ENCODE results near the gene AFF3. TPM values are rescaled to one million over a fixed set of nuclear protein-coding genes. Genes with fewer than 3 reads are reported as not detected.

The AFF3 gene
- total RNA-seq, 1 experiment from 2014 or later, result 0.05 TPM

DNA sequence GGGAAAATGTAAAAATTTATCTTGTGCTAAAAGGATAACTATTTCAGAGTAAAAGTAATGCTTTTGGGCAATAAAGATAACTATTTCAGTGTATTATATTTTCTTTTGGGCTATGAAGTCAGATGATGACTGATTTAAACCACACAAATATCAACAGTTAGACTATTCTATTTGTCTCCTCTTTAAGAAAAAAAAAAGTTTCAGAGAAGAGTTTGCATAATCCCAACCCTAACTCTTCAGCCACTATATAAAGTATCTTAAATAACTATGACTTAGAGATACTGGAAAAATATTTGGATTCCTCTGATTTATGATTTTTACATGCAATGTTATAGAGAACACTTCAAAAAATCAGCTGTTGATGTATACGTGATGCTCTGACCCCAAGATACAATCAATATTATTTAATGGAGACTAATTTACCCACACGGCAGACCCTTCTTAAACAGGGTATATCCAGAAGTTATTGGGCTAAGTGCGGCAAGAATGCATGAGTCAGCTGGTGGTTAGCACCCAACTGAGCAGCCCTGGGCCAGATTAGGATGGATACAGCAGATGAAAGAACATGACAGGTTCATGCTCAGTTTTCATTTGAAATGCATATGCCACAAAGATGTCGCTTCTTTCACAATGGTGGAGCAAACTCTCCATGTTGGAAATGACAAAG, 279.0 kb downstream of the AFF3 start:
- TF ChIP-seq, protein P1, sequence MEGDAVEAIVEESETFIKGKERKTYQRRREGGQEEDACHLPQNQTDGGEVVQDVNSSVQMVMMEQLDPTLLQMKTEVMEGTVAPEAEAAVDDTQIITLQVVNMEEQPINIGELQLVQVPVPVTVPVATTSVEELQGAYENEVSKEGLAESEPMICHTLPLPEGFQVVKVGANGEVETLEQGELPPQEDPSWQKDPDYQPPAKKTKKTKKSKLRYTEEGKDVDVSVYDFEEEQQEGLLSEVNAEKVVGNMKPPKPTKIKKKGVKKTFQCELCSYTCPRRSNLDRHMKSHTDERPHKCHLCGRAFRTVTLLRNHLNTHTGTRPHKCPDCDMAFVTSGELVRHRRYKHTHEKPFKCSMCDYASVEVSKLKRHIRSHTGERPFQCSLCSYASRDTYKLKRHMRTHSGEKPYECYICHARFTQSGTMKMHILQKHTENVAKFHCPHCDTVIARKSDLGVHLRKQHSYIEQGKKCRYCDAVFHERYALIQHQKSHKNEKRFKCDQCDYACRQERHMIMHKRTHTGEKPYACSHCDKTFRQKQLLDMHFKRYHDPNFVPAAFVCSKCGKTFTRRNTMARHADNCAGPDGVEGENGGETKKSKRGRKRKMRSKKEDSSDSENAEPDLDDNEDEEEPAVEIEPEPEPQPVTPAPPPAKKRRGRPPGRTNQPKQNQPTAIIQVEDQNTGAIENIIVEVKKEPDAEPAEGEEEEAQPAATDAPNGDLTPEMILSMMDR (IDR thresholded peaks at IDR 0.05; ENCODE audit: insufficient read depth in 1 of 2, low read depth in 1 of 2, low read length in 1 of 2, severe bottlenecking in 1 of 2, unreplicated experiment in 1 of 2), result no peak
- CTCF ChIA-PET, result no interaction called here
- intact Hi-C loops (cut with micrococcal nuclease; ENCODE audit: unreplicated experiment), result no loop called here
- H3K4me1 ChIP-seq, result no peaks in the 10 kb centered on the region
- no peaks in the 10 kb centered on the region for H3K27me3 ChIP-seq (replicated peaks; ENCODE audit: control insufficient read depth, insufficient read depth, low read length)
- Mint-ChIP-seq H3K4me3 (ENCODE audit: unreplicated experiment) (no peak overlapping the region), H3K27ac (ENCODE audit: unreplicated experiment) (no peak overlapping the region), H3K36me3 (ENCODE audit: insufficient read depth, unreplicated experiment) (no peaks in the 10 kb centered on the region), H3K9me3 (ENCODE audit: unreplicated experiment) (no peaks in the 10 kb centered on the region), H3K4me1 (ENCODE audit: low read depth, unreplicated experiment) (no peaks in the 10 kb centered on the region), H3K27me3 (ENCODE audit: insufficient read depth, unreplicated experiment) (peaks cover 14% of the 10 kb centered on the region)
- no peaks in the 10 kb centered on the region for H3K36me3 ChIP-seq (ENCODE audit: control insufficient read depth, insufficient read depth, low read length)
- no TSS peak for BruUV-seq (replicated peaks)
- POLR2A ChIA-PET, result no interaction called here
- H3K9me3 ChIP-seq, result no peaks in the 10 kb centered on the region
- no peak for DNase-seq
- H3K4me3 ChIP-seq (ENCODE audit: low read depth, low read length), result no peak overlapping the region

DNA sequence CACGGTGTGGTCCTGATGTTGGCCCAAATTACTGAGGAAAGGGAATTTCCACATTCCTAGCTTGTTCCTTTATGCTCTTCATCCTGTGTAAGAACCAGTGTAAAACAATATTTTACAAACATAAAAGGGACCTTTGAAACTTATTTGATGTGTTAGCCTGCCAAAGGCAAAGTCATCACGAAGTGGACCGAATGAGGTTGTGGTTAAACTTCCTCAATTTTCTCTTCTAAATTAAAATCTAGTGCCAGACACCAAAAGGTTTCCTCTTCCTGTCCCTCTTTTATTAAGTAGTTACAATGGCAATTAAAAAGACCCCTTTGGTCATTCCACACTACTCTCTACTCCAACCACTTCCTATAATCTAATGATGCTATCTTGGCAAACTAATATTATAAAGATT, 279.8 kb downstream of the AFF3 start:
- intact Hi-C loops (cut with micrococcal nuclease; ENCODE audit: unreplicated experiment), result no loop called here

DNA sequence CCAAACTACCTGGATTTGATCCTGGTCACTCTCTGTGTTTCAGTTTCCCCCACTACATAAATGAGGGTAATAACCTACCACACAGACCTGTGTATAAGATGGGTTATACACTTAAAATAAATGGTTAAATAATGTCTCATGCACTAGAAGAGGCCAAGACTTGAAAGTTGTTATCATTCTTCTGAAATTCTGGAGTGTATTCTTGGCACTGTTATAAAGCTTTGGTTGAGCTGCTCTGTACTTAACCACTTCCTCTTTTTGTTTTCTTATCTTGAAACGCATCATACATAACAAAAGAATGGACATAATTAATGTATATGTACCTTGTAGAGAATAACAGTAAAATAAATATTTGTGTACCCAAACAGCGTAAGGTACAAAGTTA, 281.0 kb downstream of the AFF3 start:
- BruUV-seq (replicated peaks), result no TSS peak
- Mint-ChIP-seq H3K9me3 (ENCODE audit: unreplicated experiment) (no peaks in the 10 kb centered on the region), H3K4me3 (ENCODE audit: unreplicated experiment) (no peak overlapping the region), H3K27me3 (ENCODE audit: insufficient read depth, unreplicated experiment) (peaks cover 9% of the 10 kb centered on the region), H3K36me3 (ENCODE audit: insufficient read depth, unreplicated experiment) (no peaks in the 10 kb centered on the region), H3K27ac (ENCODE audit: unreplicated experiment) (no peak overlapping the region), H3K4me1 (ENCODE audit: low read depth, unreplicated experiment) (no peaks in the 10 kb centered on the region)
- Histone ChIP-seq H3K27me3 (replicated peaks; ENCODE audit: control insufficient read depth, insufficient read depth, low read length) (no peaks in the 10 kb centered on the region), H3K9me3 (no peaks in the 10 kb centered on the region), H3K36me3 (ENCODE audit: control insufficient read depth, insufficient read depth, low read length) (no peaks in the 10 kb centered on the region), H3K4me1 (no peaks in the 10 kb centered on the region), H3K4me3 (ENCODE audit: low read depth, low read length) (no peak overlapping the region)
- CTCF ChIA-PET, result no interaction called here
- TF ChIP-seq, protein P1 (IDR thresholded peaks at IDR 0.05; ENCODE audit: insufficient read depth in 1 of 2, low read depth in 1 of 2, low read length in 1 of 2, severe bottlenecking in 1 of 2, unreplicated experiment in 1 of 2), result no peak
- intact Hi-C loops (cut with micrococcal nuclease; ENCODE audit: unreplicated experiment), result no loop called here
- no peak for DNase-seq
- POLR2A ChIA-PET, result no interaction called here

More for the DNA sequence above, 279.8 kb downstream of the AFF3 start:
- H3K4me1 Mint-ChIP-seq (ENCODE audit: low read depth, unreplicated experiment), result no peaks in the 10 kb centered on the region
- TF ChIP-seq, protein P1 (IDR thresholded peaks at IDR 0.05; ENCODE audit: insufficient read depth in 1 of 2, low read depth in 1 of 2, low read length in 1 of 2, severe bottlenecking in 1 of 2, unreplicated experiment in 1 of 2), result no peak
- Histone ChIP-seq H3K36me3 (ENCODE audit: control insufficient read depth, insufficient read depth, low read length) (no peaks in the 10 kb centered on the region), H3K4me1 (no peaks in the 10 kb centered on the region), H3K9me3 (no peaks in the 10 kb centered on the region), H3K4me3 (ENCODE audit: low read depth, low read length) (no peak overlapping the region), H3K27me3 (replicated peaks; ENCODE audit: control insufficient read depth, insufficient read depth, low read length) (no peaks in the 10 kb centered on the region)
- CTCF ChIA-PET, result no interaction called here
- H3K27ac Mint-ChIP-seq (ENCODE audit: unreplicated experiment), result no peak overlapping the region
- DNase-seq, result no peak
- H3K9me3 Mint-ChIP-seq (ENCODE audit: unreplicated experiment), result no peaks in the 10 kb centered on the region
- BruUV-seq (replicated peaks), result no TSS peak
- POLR2A ChIA-PET, result no interaction called here
- no peaks in the 10 kb centered on the region for H3K36me3 Mint-ChIP-seq (ENCODE audit: insufficient read depth, unreplicated experiment)
- peaks cover 9% of the 10 kb centered on the region for H3K27me3 Mint-ChIP-seq (ENCODE audit: insufficient read depth, unreplicated experiment)
- no peak overlapping the region for H3K4me3 Mint-ChIP-seq (ENCODE audit: unreplicated experiment)
